Measurements from ENCODE around the gene RAB3IL1. TPM values are rescaled to one million over a fixed set of nuclear protein-coding genes. Genes with fewer than 3 reads are reported as not detected.

The RAB3IL1 gene
- total and polyA plus RNA-seq, 4 donors, result 2.1 to 41.6 (median 5.4) TPM

DNA sequence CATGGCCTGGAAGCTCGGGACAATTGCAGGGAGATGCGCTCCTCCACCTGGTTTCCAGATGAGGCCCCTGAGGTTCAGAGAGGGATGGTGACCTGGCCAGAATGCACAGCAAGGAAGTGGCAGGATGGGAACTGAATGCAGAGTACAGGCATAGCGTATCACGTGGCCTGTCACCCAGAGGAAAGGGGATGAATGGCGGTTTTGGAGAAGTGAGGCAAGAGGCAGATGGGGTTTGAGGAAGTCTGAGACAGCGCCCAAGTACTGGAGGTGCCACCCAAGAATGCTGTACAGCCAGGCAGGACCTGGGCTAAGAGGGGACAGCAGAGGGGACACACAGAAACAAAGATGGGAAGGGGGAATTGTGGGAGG is 4.9 kb downstream of the RAB3IL1 start:
- WGBS, result 82% methylated on average over 6 of the region's 6 CpGs
- Histone ChIP-seq H3K4me1 (ENCODE audit: control insufficient read depth in 4 of 4, insufficient read depth in 4 of 4, low read length in 3 of 4) (peaks cover 0 to 11% (median 2%) of the 10 kb centered on the region in 4 donors), H3K27me3 (ENCODE audit: control insufficient read depth in 4 of 4, insufficient read depth in 4 of 4, low read length in 3 of 4) (no peaks in the 10 kb centered on the region), H3K9ac (ENCODE audit: low read depth in 1 of 2, low read length in 2 of 2) (no peak overlapping the region), H3K9me3 (ENCODE audit: control insufficient read depth in 4 of 4, low read length in 3 of 4) (no peaks in the 10 kb centered on the region), H3K27ac (ENCODE audit: low read depth in 1 of 2, low read length in 2 of 2) (no peak overlapping the region), H3K4me3 (ENCODE audit: low read depth in 1 of 3, low read length in 3 of 3) (no peak overlapping the region), H3K36me3 (ENCODE audit: control insufficient read depth in 4 of 4, insufficient read depth in 3 of 4, low read depth in 1 of 4, low read length in 3 of 4) (no peaks in the 10 kb centered on the region)
- TF ChIP-seq NR2F2 (IDR thresholded peaks at IDR 0.05), result no peak
- peak; percentile 19 for TF ChIP-seq YY1 (IDR thresholded peaks at IDR 0.05)
- DNase-seq (ENCODE audit: low spot score), result no peak

DNA sequence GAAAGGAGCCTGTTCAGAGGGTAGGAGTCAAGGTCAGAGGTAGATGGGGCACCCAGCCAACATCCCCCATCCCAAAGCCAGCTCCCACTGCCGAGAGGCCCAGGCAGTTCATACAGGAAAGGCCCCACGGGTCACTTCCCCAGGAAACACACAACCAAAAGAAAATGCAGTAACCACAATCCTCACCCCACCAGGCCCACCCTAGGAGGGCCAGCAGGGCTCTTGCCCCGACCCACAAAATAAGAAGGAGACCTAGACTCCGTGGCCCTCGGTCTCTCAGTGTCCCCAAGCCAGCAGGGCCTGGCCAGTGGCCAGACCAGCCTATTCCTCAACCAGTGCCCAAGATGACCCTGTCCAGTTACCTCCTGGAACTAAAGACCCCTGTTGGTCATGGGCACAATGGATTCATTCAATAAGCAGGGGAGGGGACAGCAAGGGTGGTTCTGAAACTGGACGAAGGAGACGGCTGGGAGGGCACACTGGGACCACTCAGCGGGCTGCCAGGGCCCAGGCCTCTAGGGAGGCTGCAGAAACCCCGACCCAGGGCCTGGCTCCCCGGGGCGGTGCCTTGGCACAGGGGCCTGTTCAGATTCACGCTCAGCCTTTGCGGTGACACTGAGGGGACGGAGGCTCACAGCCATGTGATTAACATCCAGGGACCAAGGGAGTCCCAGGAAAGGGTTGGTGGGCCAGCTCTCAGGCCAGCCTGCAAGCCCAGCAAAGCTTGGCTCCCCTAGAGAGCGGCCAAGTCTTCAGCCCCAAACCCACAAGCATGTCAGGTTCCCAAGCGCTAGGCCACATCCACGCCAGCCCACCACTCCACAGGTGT is 5.5 kb downstream of the RAB3IL1 start:
- no peaks in the 10 kb centered on the region for H3K27me3 ChIP-seq (ENCODE audit: control insufficient read depth in 4 of 4, insufficient read depth in 4 of 4, low read length in 3 of 4)
- H3K27ac ChIP-seq (ENCODE audit: low read depth in 1 of 2, low read length in 2 of 2), result no peak overlapping the region
- peak; percentile 32 for DNase-seq (ENCODE audit: low spot score)
- 80% methylated on average over 17 of the region's 17 CpGs for WGBS
- H3K4me1 ChIP-seq (ENCODE audit: control insufficient read depth in 4 of 4, insufficient read depth in 4 of 4, low read length in 3 of 4), result peaks cover 0 to 10% (median under 1%) of the 10 kb centered on the region in 4 donors
- H3K4me3 ChIP-seq (ENCODE audit: low read depth in 1 of 3, low read length in 3 of 3), result no peak overlapping the region
- no peaks in the 10 kb centered on the region for H3K9me3 ChIP-seq (ENCODE audit: control insufficient read depth in 4 of 4, low read length in 3 of 4)
- H3K36me3 ChIP-seq (ENCODE audit: control insufficient read depth in 4 of 4, insufficient read depth in 3 of 4, low read depth in 1 of 4, low read length in 3 of 4), result no peaks in the 10 kb centered on the region
- no peak overlapping the region for H3K9ac ChIP-seq (ENCODE audit: low read depth in 1 of 2, low read length in 2 of 2)
- TF ChIP-seq NR2F2 (IDR thresholded peaks at IDR 0.05) (peak; percentile 60), HNF4A (conservative IDR thresholded peaks at IDR 0.05) (no peak)
- TF ChIP-seq, protein P1, sequence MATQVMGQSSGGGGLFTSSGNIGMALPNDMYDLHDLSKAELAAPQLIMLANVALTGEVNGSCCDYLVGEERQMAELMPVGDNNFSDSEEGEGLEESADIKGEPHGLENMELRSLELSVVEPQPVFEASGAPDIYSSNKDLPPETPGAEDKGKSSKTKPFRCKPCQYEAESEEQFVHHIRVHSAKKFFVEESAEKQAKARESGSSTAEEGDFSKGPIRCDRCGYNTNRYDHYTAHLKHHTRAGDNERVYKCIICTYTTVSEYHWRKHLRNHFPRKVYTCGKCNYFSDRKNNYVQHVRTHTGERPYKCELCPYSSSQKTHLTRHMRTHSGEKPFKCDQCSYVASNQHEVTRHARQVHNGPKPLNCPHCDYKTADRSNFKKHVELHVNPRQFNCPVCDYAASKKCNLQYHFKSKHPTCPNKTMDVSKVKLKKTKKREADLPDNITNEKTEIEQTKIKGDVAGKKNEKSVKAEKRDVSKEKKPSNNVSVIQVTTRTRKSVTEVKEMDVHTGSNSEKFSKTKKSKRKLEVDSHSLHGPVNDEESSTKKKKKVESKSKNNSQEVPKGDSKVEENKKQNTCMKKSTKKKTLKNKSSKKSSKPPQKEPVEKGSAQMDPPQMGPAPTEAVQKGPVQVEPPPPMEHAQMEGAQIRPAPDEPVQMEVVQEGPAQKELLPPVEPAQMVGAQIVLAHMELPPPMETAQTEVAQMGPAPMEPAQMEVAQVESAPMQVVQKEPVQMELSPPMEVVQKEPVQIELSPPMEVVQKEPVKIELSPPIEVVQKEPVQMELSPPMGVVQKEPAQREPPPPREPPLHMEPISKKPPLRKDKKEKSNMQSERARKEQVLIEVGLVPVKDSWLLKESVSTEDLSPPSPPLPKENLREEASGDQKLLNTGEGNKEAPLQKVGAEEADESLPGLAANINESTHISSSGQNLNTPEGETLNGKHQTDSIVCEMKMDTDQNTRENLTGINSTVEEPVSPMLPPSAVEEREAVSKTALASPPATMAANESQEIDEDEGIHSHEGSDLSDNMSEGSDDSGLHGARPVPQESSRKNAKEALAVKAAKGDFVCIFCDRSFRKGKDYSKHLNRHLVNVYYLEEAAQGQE (IDR thresholded peaks at IDR 0.05), result peak; percentile 25

GRCh38 chr11:61911128-61911700 is 6.2 kb downstream of the RAB3IL1 start:
- 76% methylated on average over 7 of the region's 7 CpGs for WGBS
- no peak overlapping the region for H3K9ac ChIP-seq (ENCODE audit: low read depth in 1 of 2, low read length in 2 of 2)

More at GRCh38 chr11:61911128-61911700, 6.2 kb downstream of the RAB3IL1 start:
- peak; percentile 26 for DNase-seq (ENCODE audit: low spot score)
- Histone ChIP-seq H3K4me3 (ENCODE audit: low read depth in 1 of 3, low read length in 3 of 3) (no peak overlapping the region), H3K27me3 (ENCODE audit: control insufficient read depth in 4 of 4, insufficient read depth in 4 of 4, low read length in 3 of 4) (no peaks in the 10 kb centered on the region), H3K27ac (ENCODE audit: low read depth in 1 of 2, low read length in 2 of 2) (no peak overlapping the region), H3K9me3 (ENCODE audit: control insufficient read depth in 4 of 4, low read length in 3 of 4) (no peaks in the 10 kb centered on the region), H3K4me1 (ENCODE audit: control insufficient read depth in 4 of 4, insufficient read depth in 4 of 4, low read length in 3 of 4) (peaks cover 0 to 10% (median 0%) of the 10 kb centered on the region in 4 donors), H3K36me3 (ENCODE audit: control insufficient read depth in 4 of 4, insufficient read depth in 3 of 4, low read depth in 1 of 4, low read length in 3 of 4) (no peaks in the 10 kb centered on the region)
- no peak for TF ChIP-seq HNF4A (conservative IDR thresholded peaks at IDR 0.05)
- no peak for TF ChIP-seq GABPA (IDR thresholded peaks at IDR 0.05 in 1 of 2, conservative IDR thresholded peaks at IDR 0.05 in 1 of 2)
- no peak for TF ChIP-seq FOXA1 (IDR thresholded peaks at IDR 0.05)
- TF ChIP-seq ZBTB33 (IDR thresholded peaks at IDR 0.05), result no peak
- no peak for TF ChIP-seq HNF4G (IDR thresholded peaks at IDR 0.05)
- TF ChIP-seq JUND (IDR thresholded peaks at IDR 0.05), result no peak
- TF ChIP-seq, protein P1 (IDR thresholded peaks at IDR 0.05), result no peak
